HG03571 (cell line): ENCODE results near the gene MRPS12.
"Not testable (repeated sequence)": the region's sequence is repeated elsewhere in the genome, so short reads cannot be mapped to it uniquely, and the experiment has no call there.

ENCODE experiments used
- ATAC-seq: cut with Tn5 transposase; IDR thresholded peaks from one replicate; pipeline ENCODE4 v1.9.1; 2021; ENCODE audit not compliant: unreplicated experiment

Gene MRPS12

GRCh38 chr19:38932425-38933179 lies 1.9 kb downstream of the MRPS12 start:
- no peak for ATAC-seq

- no peak for ATAC-seq
These were observed 2.8 kb downstream of the MRPS12 start for GRCh38 chr19:38933544-38933943.

- no peak for ATAC-seq
These were observed 9.2 kb downstream of the MRPS12 start for GRCh38 chr19:38939957-38940356.

GRCh38 chr19:38941466-38941865 lies 10.7 kb downstream of the MRPS12 start:
- not testable (repeated sequence) for ATAC-seq

- ATAC-seq = no peak
These were observed 11.2 kb downstream of the MRPS12 start for GRCh38 chr19:38941979-38942378.

GRCh38 chr19:38942471-38943181 lies 11.9 kb downstream of the MRPS12 start:
- no peak for ATAC-seq

- ATAC-seq = no peak
These were observed 14.3 kb downstream of the MRPS12 start for GRCh38 chr19:38944981-38945506.

- no peak for ATAC-seq
These were observed 15.0 kb downstream of the MRPS12 start for GRCh38 chr19:38945562-38946228.

- no peak for ATAC-seq
These were observed 15.7 kb downstream of the MRPS12 start for GRCh38 chr19:38946229-38947010.

GRCh38 chr19:38949580-38950367 lies 19.0 kb downstream of the MRPS12 start:
- no peak for ATAC-seq

GRCh38 chr19:38951187-38951586 lies 20.4 kb downstream of the MRPS12 start:
- ATAC-seq = no peak

GRCh38 chr19:38952395-38953165 lies 21.8 kb downstream of the MRPS12 start:
- ATAC-seq = no peak

GRCh38 chr19:38953677-38954076 lies 22.9 kb downstream of the MRPS12 start:
- no peak for ATAC-seq

- ATAC-seq = no peak
These were observed 25.5 kb downstream of the MRPS12 start for GRCh38 chr19:38956264-38956663.

- ATAC-seq = no peak
These were observed 27.6 kb downstream of the MRPS12 start for GRCh38 chr19:38958301-38958700.

GRCh38 chr19:38959618-38960017 lies 28.9 kb downstream of the MRPS12 start:
- no peak for ATAC-seq

GRCh38 chr19:38964738-38965137 lies 34.0 kb downstream of the MRPS12 start:
- no peak for ATAC-seq

GRCh38 chr19:38966149-38966548 lies 35.4 kb downstream of the MRPS12 start:
- not testable (repeated sequence) for ATAC-seq
